ENCODE results near the gene STIL. TPM values are rescaled to one million over a fixed set of nuclear protein-coding genes. Genes with fewer than 3 reads are reported as not detected.

Gene STIL
- total and polyA plus RNA-seq, 2 of the 13 experiments (the other 11 are each of a cell fraction or from before 2014, with no cell fraction given), result 13.7 to 18.6 TPM

DNA sequence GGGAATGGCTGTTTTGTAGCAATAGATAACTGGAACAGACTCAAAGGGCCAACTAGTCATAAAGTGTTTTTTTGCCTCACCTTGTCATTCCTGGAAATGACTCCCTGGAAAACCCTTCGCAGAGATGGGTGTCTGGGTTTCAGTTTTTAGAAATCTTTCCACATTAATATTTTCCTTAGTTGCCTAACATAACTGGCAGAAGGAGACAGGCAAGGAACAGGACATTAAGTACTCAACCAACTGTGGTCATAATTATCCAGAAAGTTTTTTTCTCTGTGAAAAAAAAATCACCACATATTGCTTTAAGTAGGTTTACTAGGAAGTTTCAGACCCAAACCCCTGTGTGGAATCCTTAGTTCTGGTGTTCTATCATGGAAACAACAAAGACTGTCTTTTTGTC is 16.3 kb upstream of the STIL start (continued):
- no peak for TF ChIP-seq SRSF4 (IDR thresholded peaks at IDR 0.05; ENCODE audit: low read depth, low read length, poor library complexity, severe bottlenecking)
- no peak for TF ChIP-seq CBX5 (CRISPR knock-in tag; IDR thresholded peaks at IDR 0.05; ENCODE audit: borderline replicate concordance)
- no peak for TF ChIP-seq TBP (CRISPR knock-in tag; IDR thresholded peaks at IDR 0.05)
- TF ChIP-seq XBP1 (CRISPR knock-in tag; IDR thresholded peaks at IDR 0.05), result no peak
- TF ChIP-seq, protein P1, sequence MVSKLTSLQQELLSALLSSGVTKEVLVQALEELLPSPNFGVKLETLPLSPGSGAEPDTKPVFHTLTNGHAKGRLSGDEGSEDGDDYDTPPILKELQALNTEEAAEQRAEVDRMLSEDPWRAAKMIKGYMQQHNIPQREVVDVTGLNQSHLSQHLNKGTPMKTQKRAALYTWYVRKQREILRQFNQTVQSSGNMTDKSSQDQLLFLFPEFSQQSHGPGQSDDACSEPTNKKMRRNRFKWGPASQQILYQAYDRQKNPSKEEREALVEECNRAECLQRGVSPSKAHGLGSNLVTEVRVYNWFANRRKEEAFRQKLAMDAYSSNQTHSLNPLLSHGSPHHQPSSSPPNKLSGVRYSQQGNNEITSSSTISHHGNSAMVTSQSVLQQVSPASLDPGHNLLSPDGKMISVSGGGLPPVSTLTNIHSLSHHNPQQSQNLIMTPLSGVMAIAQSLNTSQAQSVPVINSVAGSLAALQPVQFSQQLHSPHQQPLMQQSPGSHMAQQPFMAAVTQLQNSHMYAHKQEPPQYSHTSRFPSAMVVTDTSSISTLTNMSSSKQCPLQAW (CRISPR knock-in tag; IDR thresholded peaks at IDR 0.05), result no peak
- no peak for TF ChIP-seq ZMYM3 (CRISPR knock-in tag; IDR thresholded peaks at IDR 0.05)
- TF ChIP-seq STAG1 (CRISPR knock-in tag; IDR thresholded peaks at IDR 0.05), result no peak
- TF ChIP-seq MYC (CRISPR knock-in tag; IDR thresholded peaks at IDR 0.05; ENCODE audit: borderline replicate concordance), result no peak
- no peak for TF ChIP-seq SIX4 (CRISPR knock-in tag; IDR thresholded peaks at IDR 0.05)
- TF ChIP-seq ZSCAN31 (CRISPR knock-in tag; IDR thresholded peaks at IDR 0.05; ENCODE audit: low read depth), result no peak
- TF ChIP-seq ZNF235 (CRISPR knock-in tag; IDR thresholded peaks at IDR 0.05; ENCODE audit: borderline replicate concordance), result no peak
- TF ChIP-seq, protein P2, sequence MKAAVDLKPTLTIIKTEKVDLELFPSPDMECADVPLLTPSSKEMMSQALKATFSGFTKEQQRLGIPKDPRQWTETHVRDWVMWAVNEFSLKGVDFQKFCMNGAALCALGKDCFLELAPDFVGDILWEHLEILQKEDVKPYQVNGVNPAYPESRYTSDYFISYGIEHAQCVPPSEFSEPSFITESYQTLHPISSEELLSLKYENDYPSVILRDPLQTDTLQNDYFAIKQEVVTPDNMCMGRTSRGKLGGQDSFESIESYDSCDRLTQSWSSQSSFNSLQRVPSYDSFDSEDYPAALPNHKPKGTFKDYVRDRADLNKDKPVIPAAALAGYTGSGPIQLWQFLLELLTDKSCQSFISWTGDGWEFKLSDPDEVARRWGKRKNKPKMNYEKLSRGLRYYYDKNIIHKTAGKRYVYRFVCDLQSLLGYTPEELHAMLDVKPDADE (CRISPR knock-in tag; IDR thresholded peaks at IDR 0.05), result no peak
- no peak for TF ChIP-seq SKI (IDR thresholded peaks at IDR 0.05; ENCODE audit: partially characterized antibody)
- TF ChIP-seq TBX2 (CRISPR knock-in tag; IDR thresholded peaks at IDR 0.05; ENCODE audit: borderline replicate concordance), result no peak
- no peak for TF ChIP-seq ZNF772 (CRISPR knock-in tag; IDR thresholded peaks at IDR 0.05)
- no peak for TF ChIP-seq PHF21A (CRISPR knock-in tag; IDR thresholded peaks at IDR 0.05)

Measured in HepG2 (cell line).